Liver (tissue), 2 donors: ENCODE measurements around the gene UHRF2.

Experiments used
- CTCF ChIP-seq: fragments of 150-350 bp; IDR thresholded peaks from 2 replicates; pipeline ENCODE4 v1.5.1; 2017; ENCODE audit warnings: improper control_type of control experiment, low read depth, low read length; ENCODE audit not compliant: missing input control
- REST ChIP-seq: IDR thresholded peaks from 2 replicates; pipeline ENCODE4 v1.6.1; 2016; ENCODE audit warnings: antibody characterized with exemption, mild to moderate bottlenecking
- donor health status: healthy.

GRCh38 chr9:6413365-6414246 lies 607 bp downstream of the UHRF2 start:
- TF ChIP-seq REST: no peak
- TF ChIP-seq CTCF: no peak
